ENCODE measurements around the gene ANXA6.

Gene ANXA6

DNA sequence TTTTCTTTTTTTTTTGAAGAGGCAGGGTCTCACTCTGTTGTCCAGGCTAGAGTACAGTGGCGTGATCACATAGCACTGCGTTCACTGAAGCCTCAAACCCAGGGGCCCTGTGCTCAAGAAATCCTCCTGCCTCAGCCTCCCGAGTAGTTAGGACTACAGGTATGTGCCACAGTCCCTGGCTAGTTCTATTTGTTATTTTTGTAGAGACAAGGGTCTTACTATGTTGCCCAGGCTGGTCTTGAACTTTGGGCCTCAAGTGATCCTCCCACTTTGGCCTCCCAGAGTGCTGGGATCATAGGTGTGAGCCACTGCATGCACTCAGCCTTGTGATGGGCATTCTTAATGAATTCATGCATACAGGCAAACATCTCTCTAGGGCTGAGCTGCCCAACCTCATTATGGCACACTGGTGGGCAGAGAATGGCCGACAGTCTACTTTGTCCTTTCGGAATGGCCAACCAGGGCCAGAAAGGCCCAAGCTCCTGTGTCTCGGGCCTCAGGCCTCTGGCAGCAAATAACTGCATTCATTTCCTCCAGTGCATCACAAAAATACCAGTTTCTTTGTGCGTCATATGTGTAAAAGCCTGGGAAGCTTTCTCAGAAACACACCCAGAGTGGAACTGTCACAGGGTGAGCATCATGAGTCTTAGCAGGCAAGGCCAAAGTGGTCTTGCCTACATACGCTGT lies 27.2 kb downstream of the ANXA6 start:
- DNase-seq (ENCODE audit: low read depth), result no peak
- no peak overlapping the region for H3K4me3 ChIP-seq (ENCODE audit: low read length)
- TF ChIP-seq, protein P1, sequence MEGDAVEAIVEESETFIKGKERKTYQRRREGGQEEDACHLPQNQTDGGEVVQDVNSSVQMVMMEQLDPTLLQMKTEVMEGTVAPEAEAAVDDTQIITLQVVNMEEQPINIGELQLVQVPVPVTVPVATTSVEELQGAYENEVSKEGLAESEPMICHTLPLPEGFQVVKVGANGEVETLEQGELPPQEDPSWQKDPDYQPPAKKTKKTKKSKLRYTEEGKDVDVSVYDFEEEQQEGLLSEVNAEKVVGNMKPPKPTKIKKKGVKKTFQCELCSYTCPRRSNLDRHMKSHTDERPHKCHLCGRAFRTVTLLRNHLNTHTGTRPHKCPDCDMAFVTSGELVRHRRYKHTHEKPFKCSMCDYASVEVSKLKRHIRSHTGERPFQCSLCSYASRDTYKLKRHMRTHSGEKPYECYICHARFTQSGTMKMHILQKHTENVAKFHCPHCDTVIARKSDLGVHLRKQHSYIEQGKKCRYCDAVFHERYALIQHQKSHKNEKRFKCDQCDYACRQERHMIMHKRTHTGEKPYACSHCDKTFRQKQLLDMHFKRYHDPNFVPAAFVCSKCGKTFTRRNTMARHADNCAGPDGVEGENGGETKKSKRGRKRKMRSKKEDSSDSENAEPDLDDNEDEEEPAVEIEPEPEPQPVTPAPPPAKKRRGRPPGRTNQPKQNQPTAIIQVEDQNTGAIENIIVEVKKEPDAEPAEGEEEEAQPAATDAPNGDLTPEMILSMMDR (conservative IDR thresholded peaks at IDR 0.05; ENCODE audit: low read depth, low read length), result no peak

DNA sequence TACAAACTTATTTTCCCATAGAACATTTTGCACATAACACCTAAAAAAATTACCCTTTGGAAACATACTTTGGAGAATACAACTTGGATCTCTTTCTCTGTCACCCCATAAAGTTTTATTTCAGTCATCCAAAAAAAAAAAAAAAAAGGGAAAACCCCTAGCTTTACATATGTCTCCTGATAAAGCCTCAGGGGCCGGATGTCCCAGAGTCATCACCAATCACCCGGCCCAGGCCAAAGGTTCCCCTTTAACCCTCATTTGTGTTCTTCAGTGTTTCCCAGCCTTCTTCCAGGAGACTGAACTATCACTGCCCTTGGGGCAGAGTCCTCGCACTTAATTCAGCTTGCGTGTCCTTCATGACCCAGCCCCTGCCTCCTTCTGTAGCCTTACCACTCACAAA lies 28.8 kb downstream of the ANXA6 start:
- no peak for DNase-seq (ENCODE audit: low read depth)

DNA sequence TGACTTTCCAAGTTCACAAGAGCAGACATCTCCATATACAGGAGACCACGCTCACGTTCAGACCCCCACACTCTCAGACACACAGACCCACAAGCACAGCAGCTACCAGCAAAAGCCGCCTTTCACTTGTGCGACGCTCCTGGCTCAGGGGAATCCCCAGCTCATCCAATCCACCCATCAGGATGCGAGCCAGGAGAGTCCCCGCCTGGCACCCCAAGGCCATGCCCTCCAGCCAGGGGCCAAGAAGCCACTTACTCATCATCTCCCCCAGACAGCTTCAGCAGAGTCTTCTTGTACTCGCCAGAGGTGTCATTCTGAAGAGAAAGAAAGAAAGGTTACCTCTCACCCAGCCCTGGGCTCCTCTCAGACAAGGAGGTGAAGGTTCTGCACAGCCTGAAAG lies 29.7 kb downstream of the ANXA6 start:
- TF ChIP-seq, protein P1 (conservative IDR thresholded peaks at IDR 0.05; ENCODE audit: low read depth, low read length), result no peak

More for the DNA sequence above, 28.8 kb downstream of the ANXA6 start:
- no peak overlapping the region for H3K4me3 ChIP-seq (ENCODE audit: low read length)
- TF ChIP-seq, protein P1 (conservative IDR thresholded peaks at IDR 0.05; ENCODE audit: low read depth, low read length), result no peak

DNA sequence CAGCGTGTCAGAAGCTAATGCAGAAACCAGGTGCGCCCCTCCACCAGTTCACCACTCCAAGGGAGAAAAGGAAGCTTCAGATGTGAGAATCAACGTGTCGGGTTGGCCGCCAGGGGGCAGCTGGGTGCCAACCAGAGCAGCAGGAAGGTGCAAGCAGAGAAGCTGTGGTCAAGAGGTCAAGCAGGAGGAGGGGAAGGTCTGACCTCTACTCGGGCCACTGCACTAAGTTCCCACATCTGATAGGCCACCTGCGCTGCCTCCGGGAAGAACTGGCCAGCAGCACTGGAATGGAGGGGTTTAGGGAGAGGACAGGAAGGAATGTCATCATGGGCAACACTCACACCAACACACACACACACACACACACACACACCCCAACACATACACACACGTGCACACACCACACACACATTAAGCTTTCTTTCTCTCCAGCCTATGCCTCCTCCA lies 31.4 kb downstream of the ANXA6 start:
- TF ChIP-seq, protein P1 (conservative IDR thresholded peaks at IDR 0.05; ENCODE audit: low read depth, low read length), result peak; percentile 83
- no peak overlapping the region for H3K4me3 ChIP-seq (ENCODE audit: low read length)
- no peak for DNase-seq (ENCODE audit: low read depth)

More for the DNA sequence above, 29.7 kb downstream of the ANXA6 start:
- no peak for DNase-seq (ENCODE audit: low read depth)
- H3K4me3 ChIP-seq (ENCODE audit: low read length), result no peak overlapping the region

DNA sequence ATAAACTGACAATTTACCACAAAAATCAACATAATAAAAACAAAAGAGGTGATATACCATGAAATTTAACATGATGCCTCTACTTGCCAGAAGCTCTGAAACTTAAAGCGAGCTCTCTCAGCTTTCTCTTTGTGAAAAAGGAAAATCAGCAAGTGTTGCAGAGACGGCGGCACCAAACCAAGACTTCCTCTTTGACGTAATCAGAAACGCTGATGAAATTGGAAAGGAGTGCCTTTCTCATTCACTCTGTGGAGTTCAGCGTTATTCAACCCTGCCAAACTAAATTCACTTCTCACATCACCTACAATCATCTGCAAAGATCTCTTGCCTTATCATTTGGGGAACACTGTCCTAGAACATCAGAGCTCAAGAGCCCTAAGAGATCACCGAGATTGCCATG lies 32.2 kb downstream of the ANXA6 start:
- TF ChIP-seq, protein P1 (conservative IDR thresholded peaks at IDR 0.05; ENCODE audit: low read depth, low read length), result no peak
- DNase-seq (ENCODE audit: low read depth), result no peak
- H3K4me3 ChIP-seq (ENCODE audit: low read length), result no peak overlapping the region

DNA sequence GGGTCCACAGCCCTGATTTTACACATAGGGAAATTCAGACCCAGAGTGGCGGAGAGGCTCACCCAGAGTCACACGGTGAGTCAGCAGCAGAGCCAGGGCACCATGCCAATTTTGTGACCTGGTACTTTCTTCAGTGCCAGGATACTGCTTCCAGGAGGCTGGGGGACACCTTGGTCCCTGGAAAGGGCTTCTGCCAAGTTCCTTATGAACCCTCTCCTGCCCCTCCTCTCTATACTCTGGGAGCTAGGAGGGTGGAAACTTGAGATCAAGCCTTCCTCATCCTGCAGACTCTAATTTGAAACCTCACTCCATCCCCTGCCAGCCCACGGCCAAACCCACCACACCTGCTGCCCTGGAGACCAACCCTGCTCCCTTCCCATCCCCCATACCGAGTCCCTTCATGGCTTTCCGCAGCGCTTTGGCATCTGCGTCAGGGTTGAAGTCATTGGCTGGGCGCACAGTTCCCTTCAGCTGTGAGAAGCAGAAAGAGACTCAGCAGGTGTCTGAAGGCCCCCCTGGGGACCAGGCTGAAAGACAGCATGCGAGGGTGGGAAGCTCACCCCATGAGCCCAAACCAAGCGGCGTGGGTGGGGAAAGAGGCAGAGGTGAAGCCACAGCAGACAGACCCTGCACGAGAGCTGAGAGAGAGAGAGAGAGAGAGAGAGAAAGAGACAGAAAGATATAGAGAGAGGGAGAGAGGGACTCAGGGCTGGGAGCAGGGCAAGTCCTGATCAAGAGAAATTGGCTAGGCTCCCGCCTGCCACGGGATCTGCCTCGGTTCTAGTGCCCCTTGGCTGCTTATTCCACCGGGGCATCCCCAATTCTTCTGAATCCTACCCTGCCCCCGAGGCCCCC lies 33.5 kb downstream of the ANXA6 start:
- DNase-seq (ENCODE audit: low read depth), result no peak
- TF ChIP-seq, protein P1 (conservative IDR thresholded peaks at IDR 0.05; ENCODE audit: low read depth, low read length), result no peak
- H3K4me3 ChIP-seq (ENCODE audit: low read length), result no peak overlapping the region

Measured in retinal pigment epithelial cell (primary cell).